GM19239 (cell line): ENCODE data around the gene PRRT1B.
"Not testable (repeated sequence)": the region's sequence is repeated elsewhere in the genome, so short reads cannot be mapped to it uniquely, and the experiment has no call there.

Source experiments
- DNase-seq: peaks from one replicate; pipeline ENCODE4 v3.0.0; 2011; ENCODE audit warnings: low spot score; ENCODE audit not compliant: insufficient read length
- FAIRE-seq: peaks from 2 replicates; lab custom pipeline; 2011; peaks lifted over from hg19 to GRCh38; lab: Jason Lieb, UNC

The PRRT1B gene

DNA sequence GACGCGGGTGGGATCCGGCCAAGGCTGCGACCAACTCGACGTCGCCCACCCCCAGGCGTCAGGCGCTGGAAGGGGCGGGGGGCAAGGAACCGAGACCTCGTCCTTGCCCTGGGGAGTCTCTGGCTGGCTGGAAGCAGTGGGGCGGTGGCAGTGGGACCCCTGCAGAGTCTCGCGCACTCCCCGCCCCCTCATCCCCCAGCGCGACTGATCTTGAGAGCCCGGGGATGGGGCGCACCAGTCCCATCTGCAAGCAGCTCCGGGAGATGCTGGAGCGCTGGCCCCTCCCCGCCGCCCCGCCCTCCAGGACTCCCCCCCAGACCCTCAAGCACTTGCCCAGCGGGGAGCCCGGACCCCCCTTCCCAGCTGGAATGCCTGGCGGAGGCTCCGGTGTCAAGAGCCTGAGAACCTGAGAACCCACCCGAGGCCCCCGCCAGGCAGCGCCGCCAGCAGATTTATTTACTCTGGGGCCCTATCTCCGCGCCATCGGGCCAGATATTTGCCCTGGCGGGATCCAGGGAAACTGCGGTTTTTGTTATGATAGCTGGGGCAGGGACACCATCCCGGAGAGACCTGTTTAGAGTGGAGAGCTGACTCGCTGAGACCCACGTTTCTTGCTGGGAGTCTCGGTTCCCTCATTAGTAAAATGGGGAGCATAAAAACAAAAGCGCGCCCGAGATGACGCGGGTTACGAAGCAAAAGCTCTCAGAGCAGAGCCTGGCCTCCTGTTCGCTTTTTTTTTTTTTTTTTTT lies 1.2 kb downstream of the PRRT1B start:
- no peak for FAIRE-seq

DNA sequence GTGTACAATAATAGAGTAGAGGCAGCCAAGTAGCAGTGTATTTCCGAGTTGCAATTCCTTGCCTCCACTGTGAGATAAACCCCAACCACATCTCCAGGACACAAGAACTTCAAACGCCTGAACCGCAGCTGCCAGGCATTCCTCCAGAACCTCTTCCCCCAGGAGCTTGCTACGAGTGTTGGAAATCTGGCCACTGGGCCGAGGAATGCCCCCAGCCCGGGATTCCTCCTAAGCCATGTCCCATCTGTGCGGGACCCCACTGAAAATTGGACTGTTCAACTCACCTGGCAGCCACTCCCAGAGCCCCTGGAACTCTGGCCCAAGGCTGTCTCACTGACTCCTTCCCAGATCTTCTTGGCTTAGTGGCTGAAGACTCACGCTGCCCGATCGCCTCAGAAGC lies 3.9 kb downstream of the PRRT1B start:
- not testable (repeated sequence) for FAIRE-seq

More for the DNA sequence above, 1.2 kb downstream of the PRRT1B start:
- no peak for DNase-seq

GRCh38 chr9:131550465-131550864 lies 5.1 kb downstream of the PRRT1B start:
- DNase-seq, FAIRE-seq: not testable (repeated sequence)

More for the DNA sequence above, 3.9 kb downstream of the PRRT1B start:
- DNase-seq, result not testable (repeated sequence)

DNA sequence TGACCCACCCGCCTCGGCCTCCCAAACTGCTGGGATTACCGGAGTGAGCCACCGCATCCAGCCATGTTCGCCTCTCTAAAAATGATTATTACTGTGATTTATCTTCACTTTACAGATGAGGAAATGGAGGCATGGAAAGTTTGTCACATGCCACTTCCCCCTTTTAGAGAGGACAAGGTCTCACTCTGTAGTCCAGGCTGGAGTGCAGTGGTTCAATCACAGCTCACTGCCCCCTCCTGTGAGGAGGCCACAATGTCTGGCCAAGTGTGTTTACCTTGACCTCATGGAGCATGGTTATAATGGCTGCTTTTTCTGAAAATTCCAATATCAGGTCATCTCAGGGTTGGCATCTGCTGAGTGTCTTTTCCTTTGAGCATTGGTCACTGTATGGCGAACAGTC lies 6.7 kb downstream of the PRRT1B start:
- no peak for FAIRE-seq
- no peak for DNase-seq

GRCh38 chr9:131554087-131554842 lies 8.9 kb downstream of the PRRT1B start:
- DNase-seq (no peak), FAIRE-seq (no peak)

GRCh38 chr9:131554843-131555351 lies 9.6 kb downstream of the PRRT1B start:
- FAIRE-seq, result no peak
- no peak for DNase-seq

DNA sequence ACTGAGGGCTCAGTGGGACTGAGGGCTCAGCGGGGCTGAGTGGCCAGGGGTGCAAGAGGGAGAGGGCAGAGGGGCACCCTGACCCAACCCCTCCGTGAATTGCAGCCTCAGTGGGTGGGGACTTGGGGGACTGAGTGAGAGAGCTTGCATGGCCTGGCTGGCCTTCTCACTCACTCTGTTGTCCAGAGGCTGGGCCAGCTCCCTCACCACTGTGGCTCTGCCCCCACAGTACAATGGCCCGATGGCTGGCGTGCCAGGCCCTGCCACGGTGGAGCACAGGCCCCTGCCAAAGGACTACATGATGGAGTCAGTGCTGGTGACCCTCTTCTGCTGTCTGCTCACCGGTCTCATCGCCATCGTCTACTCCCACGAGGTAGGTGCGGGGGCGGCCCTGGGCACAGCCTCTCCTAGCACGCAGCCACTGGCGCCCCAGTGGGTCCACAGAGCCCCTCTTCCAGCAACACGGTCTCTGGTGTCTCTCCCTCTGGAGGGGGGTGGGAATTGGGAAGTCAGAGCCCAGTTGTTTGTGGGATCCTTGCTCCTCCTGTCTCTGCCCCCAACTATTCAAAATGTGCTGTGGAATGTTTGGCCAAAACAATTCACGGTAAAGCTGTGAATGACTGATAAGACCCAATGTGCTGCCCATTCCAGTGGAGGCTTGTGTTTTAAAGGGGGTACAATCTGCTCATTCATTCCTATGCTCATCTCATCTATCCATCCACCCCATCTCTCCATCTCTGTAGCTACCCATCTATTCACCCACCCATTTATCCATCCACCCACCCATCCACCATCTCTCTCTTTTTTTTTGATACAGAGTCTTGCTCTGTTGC lies 10.7 kb downstream of the PRRT1B start:
- DNase-seq (no peak), FAIRE-seq (no peak)

GRCh38 chr9:131557855-131558548 lies 12.7 kb downstream of the PRRT1B start:
- no peak for FAIRE-seq
- DNase-seq, result no peak

DNA sequence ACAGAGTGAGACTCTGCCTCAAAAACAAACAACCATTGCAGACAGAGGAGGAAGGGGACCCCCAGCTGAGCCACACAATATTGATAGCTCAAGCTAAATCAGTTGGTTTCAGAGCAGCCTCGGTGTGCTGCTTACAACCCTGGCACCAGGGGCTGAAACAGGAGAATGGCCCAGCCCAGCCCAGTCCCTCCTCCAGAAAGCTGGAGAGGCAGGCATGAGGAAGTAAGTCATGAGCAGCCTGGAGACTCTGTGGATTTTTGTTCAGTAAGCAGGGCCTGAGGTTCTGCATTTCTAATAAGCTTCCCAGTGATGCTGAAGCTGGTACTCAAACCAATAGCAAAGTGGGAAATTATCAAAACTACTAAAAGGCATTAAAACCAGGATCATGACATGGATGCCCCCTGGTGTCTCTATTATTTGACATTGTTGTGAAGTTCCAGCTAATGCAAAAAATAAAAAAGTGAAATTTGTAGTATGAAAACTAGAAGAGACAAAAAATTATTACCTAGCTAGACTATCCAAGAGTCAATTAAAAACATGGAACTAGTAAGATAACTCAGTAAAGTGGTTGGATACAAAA lies 14.2 kb downstream of the PRRT1B start:
- no peak for FAIRE-seq
- DNase-seq, result no peak

- DNase-seq (no peak), FAIRE-seq (no peak)
Measured at GRCh38 chr9:131562032-131562959, 17.0 kb downstream of the PRRT1B start.

DNA sequence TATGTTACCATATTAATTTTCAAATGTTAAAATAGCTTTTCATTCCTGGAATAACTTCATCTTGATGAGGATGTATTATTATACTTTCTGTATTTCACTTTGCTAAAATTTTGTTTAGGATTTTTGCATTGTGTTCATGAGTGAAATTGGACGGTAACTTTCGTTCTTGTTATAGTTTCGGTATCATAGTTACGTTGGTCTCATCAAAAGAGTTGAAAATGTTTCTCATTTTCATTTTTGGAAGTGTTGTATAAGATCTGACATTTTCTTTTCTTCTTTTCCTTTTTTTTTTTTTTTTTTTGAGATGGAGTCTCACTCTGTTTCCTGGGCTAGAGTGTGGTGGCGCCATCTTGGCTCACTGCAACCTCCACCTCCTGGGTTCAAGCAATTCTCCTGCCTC lies 20.0 kb downstream of the PRRT1B start:
- DNase-seq (no peak), FAIRE-seq (no peak)

DNA sequence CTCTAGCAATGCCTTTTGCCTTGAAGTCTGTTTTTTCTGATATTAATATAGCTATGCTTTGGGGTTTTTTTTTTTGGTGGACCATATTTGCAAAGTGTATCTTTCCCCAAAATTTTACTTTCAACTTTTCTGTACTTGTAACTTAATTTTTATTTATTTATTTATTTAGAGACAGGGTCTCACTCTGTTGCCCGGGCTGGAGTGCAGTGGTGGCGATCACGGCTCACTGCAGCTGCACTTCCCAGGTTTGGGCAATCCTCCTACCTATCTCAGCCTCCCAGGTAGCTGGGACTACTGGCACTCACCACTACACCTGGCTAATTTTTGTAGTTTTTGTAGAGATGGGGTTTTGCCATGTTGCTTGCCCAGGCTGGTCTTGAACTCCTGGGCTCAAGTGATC lies 20.8 kb downstream of the PRRT1B start:
- no peak for FAIRE-seq
- no peak for DNase-seq

DNA sequence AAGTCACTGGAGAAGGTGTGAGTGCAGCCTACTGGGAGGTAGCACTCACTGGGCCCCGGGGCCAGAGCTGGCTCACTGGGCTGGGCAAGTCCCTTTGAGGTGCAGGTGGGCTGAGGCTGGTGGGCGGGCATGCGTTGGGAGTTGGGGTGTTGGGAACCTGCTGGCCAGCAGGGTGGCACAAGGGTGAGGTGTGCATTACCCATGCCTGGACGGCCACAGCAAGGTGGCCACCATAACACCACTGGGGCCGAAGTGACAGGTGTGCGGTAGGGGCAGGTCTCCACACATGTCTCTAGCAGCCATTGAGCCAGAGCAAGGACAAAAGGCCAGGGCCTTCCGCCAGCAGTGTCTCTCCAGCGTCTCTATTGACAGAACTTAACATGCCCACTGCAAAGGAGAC lies 22.6 kb downstream of the PRRT1B start:
- no peak for DNase-seq

GRCh38 chr9:131574730-131575640 lies 29.7 kb downstream of the PRRT1B start:
- no peak for FAIRE-seq
- DNase-seq, result no peak

More for the DNA sequence above, 22.6 kb downstream of the PRRT1B start:
- no peak for FAIRE-seq

GRCh38 chr9:131575946-131576853 lies 30.9 kb downstream of the PRRT1B start:
- DNase-seq, result no peak
- no peak for FAIRE-seq
